ENCODE data around the gene ADCY1. TPM values are rescaled to one million over a fixed set of nuclear protein-coding genes. Genes with fewer than 3 reads are reported as not detected.
A peak's percentile ranks its signal among the peaks of the same experiment; 100 is the strongest.

ADCY1 gene
- total and polyA plus RNA-seq, 5 donors from 2014 or later: not detected

DNA sequence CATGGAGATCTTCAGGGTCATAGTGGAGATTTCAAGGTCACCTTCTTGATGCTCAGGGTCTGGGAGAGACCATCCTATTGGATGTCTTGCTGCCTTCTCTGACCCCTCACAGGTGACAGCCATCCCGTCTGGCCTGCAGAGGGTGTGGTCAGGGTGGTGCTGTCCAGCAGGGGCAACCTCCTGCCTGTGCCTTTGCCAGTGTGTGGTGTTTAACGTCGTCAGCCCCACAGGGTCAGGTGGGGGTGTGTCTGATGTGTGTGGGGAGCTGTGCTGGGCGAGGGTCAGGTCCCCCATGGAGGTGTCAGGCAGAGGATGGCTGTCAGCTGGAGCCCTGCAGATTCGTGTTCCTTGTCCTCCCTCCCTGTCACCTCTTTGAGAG, 16.5 kb downstream of the ADCY1 start:
- H3K9me3 ChIP-seq (ENCODE audit: control insufficient read depth in 2 of 2, low read length in 2 of 2): no peaks in the 10 kb centered on the region
- no peaks in the 10 kb centered on the region for H3K27me3 Mint-ChIP-seq
- no peaks in the 10 kb centered on the region for H3K4me1 Mint-ChIP-seq
- H3K4me3 ChIP-seq (ENCODE audit: low read depth, low read length): no peak overlapping the region
- H3K4me1 ChIP-seq (ENCODE audit: control insufficient read depth, insufficient read depth, low read length, poor library complexity, severe bottlenecking): no peaks in the 10 kb centered on the region
- no peak for ATAC-seq (ENCODE audit: low read depth in 2 of 2)
- no peak for DNase-seq
- H3K36me3 Mint-ChIP-seq: no peaks in the 10 kb centered on the region
- H3K9me3 Mint-ChIP-seq: peaks cover 0 to 3% (median 0%) of the 10 kb centered on the region in 7 donors
- no peak overlapping the region for H3K27ac ChIP-seq (ENCODE audit: insufficient read depth, low read length, poor library complexity, severe bottlenecking)
- H3K27me3 ChIP-seq (ENCODE audit: control insufficient read depth, insufficient read depth, low read length): no peaks in the 10 kb centered on the region
- no peak overlapping the region for H3K27ac Mint-ChIP-seq
- no peak overlapping the region for H3K4me3 Mint-ChIP-seq
- H3K36me3 ChIP-seq (ENCODE audit: control insufficient read depth, insufficient read depth, low read length): no peaks in the 10 kb centered on the region

DNA sequence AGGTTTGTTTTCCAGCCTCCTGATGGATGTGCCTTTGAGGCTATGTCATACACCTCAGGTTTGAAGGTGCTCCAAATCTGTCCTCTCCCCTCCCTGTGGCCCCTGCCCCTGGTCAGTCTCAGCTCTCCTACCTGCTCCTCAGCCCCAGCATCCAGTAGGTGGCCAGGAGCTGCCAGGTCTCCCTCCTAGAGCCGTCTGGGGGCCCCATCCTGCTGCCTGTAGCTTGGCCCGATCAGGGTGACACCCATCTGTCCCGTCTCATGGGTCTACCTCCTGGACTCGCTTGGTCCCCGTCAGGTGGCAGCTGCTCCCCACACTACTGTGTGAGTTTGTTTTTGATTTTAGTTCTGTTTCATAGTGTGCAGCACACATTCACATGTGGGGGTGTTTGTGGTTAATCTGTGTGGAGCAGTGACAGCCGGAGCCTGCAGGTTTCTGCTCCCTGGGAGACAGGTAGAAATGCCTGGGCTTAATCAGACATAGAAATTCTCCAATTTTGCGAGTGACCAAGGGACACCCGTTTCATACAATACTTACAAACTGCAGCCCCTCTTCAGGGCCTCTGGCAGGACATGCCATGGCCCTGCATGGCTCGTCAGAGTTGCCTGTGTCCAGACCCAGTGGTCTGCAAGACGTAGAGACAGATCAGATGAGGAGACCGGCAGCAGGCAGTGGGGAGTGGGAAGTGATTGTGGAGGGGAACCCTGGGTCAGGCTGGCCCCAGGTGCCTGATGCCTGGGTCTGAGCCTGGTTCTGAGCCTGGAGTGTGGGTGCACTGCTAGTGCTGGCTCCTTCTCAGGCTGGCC, 17.1 kb downstream of the ADCY1 start:
- Mint-ChIP-seq H3K9me3 (peaks cover 0 to 3% (median 0%) of the 10 kb centered on the region in 7 donors), H3K4me3 (no peak overlapping the region), H3K27ac (peak overlapping the region in 1 of 3 donors; percentile 63), H3K27me3 (no peaks in the 10 kb centered on the region), H3K4me1 (no peaks in the 10 kb centered on the region), H3K36me3 (no peaks in the 10 kb centered on the region)
- no peaks in the 10 kb centered on the region for H3K36me3 ChIP-seq (ENCODE audit: control insufficient read depth, insufficient read depth, low read length)
- no peak overlapping the region for H3K4me3 ChIP-seq (ENCODE audit: low read depth, low read length)
- ATAC-seq (ENCODE audit: low read depth in 2 of 2) (no peak), DNase-seq (no peak)
- H3K4me1 ChIP-seq (ENCODE audit: control insufficient read depth, insufficient read depth, low read length, poor library complexity, severe bottlenecking): no peaks in the 10 kb centered on the region
- no peaks in the 10 kb centered on the region for H3K9me3 ChIP-seq (ENCODE audit: control insufficient read depth in 2 of 2, low read length in 2 of 2)
- no peak overlapping the region for H3K27ac ChIP-seq (ENCODE audit: insufficient read depth, low read length, poor library complexity, severe bottlenecking)
- H3K27me3 ChIP-seq (ENCODE audit: control insufficient read depth, insufficient read depth, low read length): no peaks in the 10 kb centered on the region

DNA sequence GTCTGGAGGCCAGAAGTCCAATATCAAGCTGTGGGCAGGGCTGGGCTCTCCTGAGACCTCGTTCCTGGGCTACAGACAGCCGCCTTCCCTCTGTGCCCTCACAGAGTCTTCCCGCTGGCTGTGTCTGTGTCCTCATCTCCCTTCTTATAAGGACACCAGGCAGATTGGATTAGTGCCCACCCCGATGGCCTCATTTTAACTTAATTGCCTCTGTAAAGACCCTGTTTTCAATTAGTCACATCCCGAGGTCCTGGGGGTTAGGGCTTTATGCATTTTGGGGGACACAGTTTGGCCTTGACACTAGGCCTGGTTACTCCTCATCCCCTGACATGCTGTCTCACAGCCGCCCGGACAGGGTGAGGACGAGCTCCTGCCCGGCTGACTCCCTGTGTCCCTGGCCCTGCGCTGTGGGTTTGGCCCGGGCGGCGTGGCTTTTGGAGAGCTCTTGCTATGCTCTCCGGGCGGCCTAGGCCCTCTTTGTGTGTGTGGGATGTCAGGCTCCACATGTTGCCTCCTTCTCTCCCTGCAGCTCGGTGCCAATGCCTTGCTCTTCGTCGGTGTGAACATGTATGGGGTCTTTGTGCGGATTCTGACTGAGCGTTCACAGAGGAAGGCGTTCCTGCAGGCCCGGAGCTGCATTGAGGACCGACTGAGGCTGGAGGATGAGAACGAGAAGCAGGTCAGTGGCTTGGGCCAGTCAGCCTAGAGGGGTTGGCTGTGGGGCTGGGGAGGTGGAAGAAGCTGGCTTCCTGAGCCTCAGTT, 18.2 kb downstream of the ADCY1 start:
- Mint-ChIP-seq H3K27ac (no peak overlapping the region), H3K9me3 (no peaks in the 10 kb centered on the region), H3K36me3 (no peaks in the 10 kb centered on the region), H3K4me3 (no peak overlapping the region), H3K4me1 (no peaks in the 10 kb centered on the region), H3K27me3 (no peaks in the 10 kb centered on the region)
- DNase-seq (no peak), ATAC-seq (ENCODE audit: low read depth in 2 of 2) (no peak)
- H3K4me1 ChIP-seq (ENCODE audit: control insufficient read depth, insufficient read depth, low read length, poor library complexity, severe bottlenecking): no peaks in the 10 kb centered on the region
- no peaks in the 10 kb centered on the region for H3K36me3 ChIP-seq (ENCODE audit: control insufficient read depth, insufficient read depth, low read length)
- no peak overlapping the region for H3K27ac ChIP-seq (ENCODE audit: insufficient read depth, low read length, poor library complexity, severe bottlenecking)
- no peak overlapping the region for H3K4me3 ChIP-seq (ENCODE audit: low read depth, low read length)
- no peaks in the 10 kb centered on the region for H3K9me3 ChIP-seq (ENCODE audit: control insufficient read depth in 2 of 2, low read length in 2 of 2)
- no peaks in the 10 kb centered on the region for H3K27me3 ChIP-seq (ENCODE audit: control insufficient read depth, insufficient read depth, low read length)

DNA sequence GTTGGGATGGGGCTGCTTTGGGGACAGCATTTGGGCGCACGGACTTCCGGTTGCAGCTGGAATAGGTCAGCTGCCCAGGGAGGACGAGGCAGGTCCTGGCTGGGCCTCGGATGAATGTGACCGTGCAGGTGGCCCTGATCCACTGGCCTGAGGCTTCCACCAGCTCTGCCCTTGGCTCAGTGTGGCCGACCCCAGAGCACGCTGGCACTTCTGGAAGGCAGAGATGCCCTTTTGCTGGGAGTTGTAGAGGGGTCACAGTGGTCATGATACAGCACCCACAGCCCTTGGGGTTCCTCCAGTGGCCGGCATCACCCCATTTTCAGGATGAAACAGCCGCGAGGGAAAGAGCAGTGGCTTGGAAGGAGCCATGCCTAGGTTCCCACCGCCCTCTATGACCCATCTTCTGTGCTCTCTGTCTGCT, 19.0 kb downstream of the ADCY1 start:
- H3K4me3 ChIP-seq (ENCODE audit: low read depth, low read length): no peak overlapping the region
- H3K27me3 Mint-ChIP-seq: no peaks in the 10 kb centered on the region
- no peak overlapping the region for H3K27ac ChIP-seq (ENCODE audit: insufficient read depth, low read length, poor library complexity, severe bottlenecking)
- H3K9me3 Mint-ChIP-seq: no peaks in the 10 kb centered on the region
- no peak for ATAC-seq (ENCODE audit: low read depth in 2 of 2)
- H3K4me3 Mint-ChIP-seq: no peak overlapping the region
- H3K36me3 Mint-ChIP-seq: no peaks in the 10 kb centered on the region
- no peaks in the 10 kb centered on the region for H3K4me1 Mint-ChIP-seq
- no peak overlapping the region for H3K27ac Mint-ChIP-seq
- H3K4me1 ChIP-seq (ENCODE audit: control insufficient read depth, insufficient read depth, low read length, poor library complexity, severe bottlenecking): no peaks in the 10 kb centered on the region
- H3K36me3 ChIP-seq (ENCODE audit: control insufficient read depth, insufficient read depth, low read length): no peaks in the 10 kb centered on the region
- H3K9me3 ChIP-seq (ENCODE audit: control insufficient read depth in 2 of 2, low read length in 2 of 2): no peaks in the 10 kb centered on the region
- no peaks in the 10 kb centered on the region for H3K27me3 ChIP-seq (ENCODE audit: control insufficient read depth, insufficient read depth, low read length)
- DNase-seq: no peak

DNA sequence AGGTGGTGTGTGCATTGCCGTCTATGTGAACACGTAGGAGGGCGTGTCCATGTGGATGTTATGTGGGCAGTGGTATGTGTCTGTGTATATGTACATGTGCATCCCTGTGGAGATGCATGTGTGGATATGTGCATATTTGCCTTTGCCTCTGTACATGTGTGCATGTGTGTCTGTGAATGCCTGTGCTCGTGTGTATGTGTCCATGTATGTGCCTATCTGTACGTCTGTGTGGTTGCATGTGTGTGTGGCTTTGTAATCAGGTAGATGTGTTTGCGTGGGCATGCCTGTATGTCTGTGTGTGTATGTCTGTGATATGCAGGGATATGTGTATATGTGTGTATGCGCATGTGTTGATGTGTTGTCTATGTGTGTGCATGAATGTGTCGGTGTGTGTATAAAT, 19.7 kb downstream of the ADCY1 start:
- Mint-ChIP-seq H3K27me3 (no peaks in the 10 kb centered on the region), H3K4me1 (no peaks in the 10 kb centered on the region), H3K9me3 (no peaks in the 10 kb centered on the region), H3K27ac (no peak overlapping the region), H3K4me3 (no peak overlapping the region), H3K36me3 (no peaks in the 10 kb centered on the region)
- H3K27me3 ChIP-seq (ENCODE audit: control insufficient read depth, insufficient read depth, low read length): no peaks in the 10 kb centered on the region
- H3K9me3 ChIP-seq (ENCODE audit: control insufficient read depth in 2 of 2, low read length in 2 of 2): no peaks in the 10 kb centered on the region
- no peak for DNase-seq
- H3K4me3 ChIP-seq (ENCODE audit: low read depth, low read length): no peak overlapping the region
- H3K27ac ChIP-seq (ENCODE audit: insufficient read depth, low read length, poor library complexity, severe bottlenecking): no peak overlapping the region
- H3K36me3 ChIP-seq (ENCODE audit: control insufficient read depth, insufficient read depth, low read length): no peaks in the 10 kb centered on the region
- no peaks in the 10 kb centered on the region for H3K4me1 ChIP-seq (ENCODE audit: control insufficient read depth, insufficient read depth, low read length, poor library complexity, severe bottlenecking)
- no peak for ATAC-seq (ENCODE audit: low read depth in 2 of 2)

DNA sequence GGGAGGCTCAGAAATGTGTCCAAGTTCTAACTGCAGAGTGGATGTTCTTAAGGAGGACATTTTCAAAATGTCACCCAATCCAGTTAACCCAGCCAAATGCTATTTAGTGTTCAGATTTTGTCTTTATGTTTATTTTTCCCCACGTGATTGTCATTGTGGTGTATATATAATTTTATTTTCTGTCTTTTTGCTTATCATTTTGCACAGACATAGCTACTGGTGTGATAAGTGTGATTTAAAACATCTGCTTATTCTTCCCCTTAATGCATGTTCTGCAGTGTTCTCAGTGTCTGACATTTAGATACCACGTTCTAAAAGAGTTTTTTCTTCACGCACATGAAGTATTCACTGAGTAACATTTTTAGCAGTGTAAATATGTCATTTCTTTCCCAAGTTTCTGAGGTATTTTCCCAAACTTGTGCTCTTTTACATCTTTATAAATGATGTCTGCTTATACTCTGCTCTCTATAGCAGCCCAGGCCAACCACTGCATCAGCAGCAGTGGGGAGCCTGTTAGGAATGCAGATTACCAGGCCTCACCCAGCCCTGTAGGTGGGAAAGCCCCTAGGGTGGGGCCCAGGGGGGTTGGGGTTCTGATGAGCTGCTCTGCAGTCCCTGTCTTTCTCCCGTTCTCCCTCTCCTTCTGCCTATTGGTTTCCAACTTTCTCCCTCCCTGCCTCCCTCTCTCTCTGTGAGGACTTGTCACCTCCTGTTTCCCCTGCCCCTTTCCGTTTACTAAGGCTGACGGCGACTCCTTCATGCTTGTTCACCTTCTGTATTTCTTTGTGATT, 20.8 kb downstream of the ADCY1 start:
- no peaks in the 10 kb centered on the region for H3K27me3 ChIP-seq (ENCODE audit: control insufficient read depth, insufficient read depth, low read length)
- no peak for ATAC-seq (ENCODE audit: low read depth in 2 of 2)
- H3K4me3 Mint-ChIP-seq: no peak overlapping the region
- H3K4me1 ChIP-seq (ENCODE audit: control insufficient read depth, insufficient read depth, low read length, poor library complexity, severe bottlenecking): no peaks in the 10 kb centered on the region
- H3K36me3 ChIP-seq (ENCODE audit: control insufficient read depth, insufficient read depth, low read length): no peaks in the 10 kb centered on the region
- H3K36me3 Mint-ChIP-seq: no peaks in the 10 kb centered on the region
- H3K9me3 Mint-ChIP-seq: no peaks in the 10 kb centered on the region
- H3K27ac Mint-ChIP-seq: no peak overlapping the region
- H3K4me1 Mint-ChIP-seq: no peaks in the 10 kb centered on the region
- H3K27me3 Mint-ChIP-seq: no peaks in the 10 kb centered on the region
- H3K27ac ChIP-seq (ENCODE audit: insufficient read depth, low read length, poor library complexity, severe bottlenecking): no peak overlapping the region
- DNase-seq: no peak
- H3K4me3 ChIP-seq (ENCODE audit: low read depth, low read length): no peak overlapping the region
- no peaks in the 10 kb centered on the region for H3K9me3 ChIP-seq (ENCODE audit: control insufficient read depth in 2 of 2, low read length in 2 of 2)

DNA sequence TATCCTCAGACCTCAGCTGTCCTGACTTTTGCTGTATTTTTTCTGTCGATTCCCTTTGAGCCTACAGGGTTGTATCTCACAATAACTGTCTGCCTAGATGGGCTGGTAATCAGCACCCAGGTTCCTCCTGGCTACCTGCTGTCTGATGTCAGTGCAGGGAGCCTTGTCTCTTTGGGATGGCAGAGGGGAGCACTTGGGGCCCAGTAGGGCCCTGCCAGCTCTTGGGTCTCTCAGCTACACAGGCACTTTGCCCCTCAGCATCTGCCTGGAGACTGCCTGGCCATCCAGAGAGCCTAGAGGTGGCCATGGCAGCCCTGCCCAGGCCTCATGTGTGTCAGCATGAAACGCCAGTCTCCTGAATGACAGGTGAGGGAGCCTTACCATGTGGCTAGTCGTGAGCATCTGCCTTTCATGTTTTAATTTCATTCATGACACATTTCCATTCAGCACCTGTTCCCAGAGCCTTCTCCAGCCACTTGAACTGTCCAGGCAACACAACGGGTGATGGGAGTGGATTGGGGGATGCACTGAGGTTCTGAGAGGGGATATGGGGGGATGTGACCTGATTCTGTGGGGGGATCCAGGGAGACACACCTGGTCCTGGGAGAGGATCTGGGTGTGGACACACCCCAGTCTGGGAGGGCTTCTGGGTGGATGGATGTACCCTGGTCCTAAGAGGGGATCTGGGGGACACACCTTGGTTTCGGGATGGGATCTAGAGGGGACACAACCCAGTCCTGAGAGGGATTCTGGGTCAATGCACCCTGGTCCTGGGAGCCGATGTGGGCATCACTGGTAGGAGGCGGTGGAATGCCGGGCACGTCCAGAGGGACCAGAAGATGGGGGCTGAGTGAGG, 21.9 kb downstream of the ADCY1 start:
- H3K27ac Mint-ChIP-seq: no peak overlapping the region
- no peak for ATAC-seq (ENCODE audit: low read depth in 2 of 2)

More for the DNA sequence above, 21.9 kb downstream of the ADCY1 start:
- no peak for DNase-seq
- no peaks in the 10 kb centered on the region for H3K9me3 Mint-ChIP-seq
- no peaks in the 10 kb centered on the region for H3K4me1 ChIP-seq (ENCODE audit: control insufficient read depth, insufficient read depth, low read length, poor library complexity, severe bottlenecking)
- no peak overlapping the region for H3K27ac ChIP-seq (ENCODE audit: insufficient read depth, low read length, poor library complexity, severe bottlenecking)
- no peaks in the 10 kb centered on the region for H3K36me3 Mint-ChIP-seq
- no peaks in the 10 kb centered on the region for H3K27me3 ChIP-seq (ENCODE audit: control insufficient read depth, insufficient read depth, low read length)
- H3K27me3 Mint-ChIP-seq: no peaks in the 10 kb centered on the region
- H3K4me1 Mint-ChIP-seq: no peaks in the 10 kb centered on the region
- no peak overlapping the region for H3K4me3 Mint-ChIP-seq
- no peaks in the 10 kb centered on the region for H3K36me3 ChIP-seq (ENCODE audit: control insufficient read depth, insufficient read depth, low read length)
- no peak overlapping the region for H3K4me3 ChIP-seq (ENCODE audit: low read depth, low read length)
- H3K9me3 ChIP-seq (ENCODE audit: control insufficient read depth in 2 of 2, low read length in 2 of 2): no peaks in the 10 kb centered on the region
